Tibial nerve (tissue), 4 donors: ENCODE results near the gene BUB1B. TPM values are rescaled to one million over a fixed set of nuclear protein-coding genes. Genes with fewer than 3 reads are reported as not detected.

Source experiments
- DNase-seq, 2 donors: peaks; one replicate each; pipeline ENCODE4 v3.0.0-alpha.2; 2019; ENCODE audit warnings: low spot score in 2 of 2
- H3K27ac ChIP-seq, 4 donors: fragments of 200-600 bp; sonication (generic) in 3 of 4; one replicate each; pipeline ENCODE4 v1.5.1; 2017 to 2019; ENCODE audit warnings: mild to moderate bottlenecking in 1 of 4
- H3K27me3 ChIP-seq, 2 donors: fragments of 200-600 bp; sonication (generic) in 1 of 2; one replicate each; pipeline versions ENCODE4 v1.5.1 to v1.6.0; 2017 to 2019
- H3K36me3 ChIP-seq, 3 donors: fragments of 200-600 bp; sonication (generic); one replicate each; pipeline ENCODE4 v1.5.1; 2018 to 2019
- H3K4me1 ChIP-seq, 4 donors: fragments of 200-600 bp; sonication (generic) in 3 of 4; one replicate each; pipeline ENCODE4 v1.5.1; 2017 to 2019
- H3K4me3 ChIP-seq, 4 donors: fragments of 200-600 bp; sonication (generic) in 3 of 4; one replicate each; pipeline ENCODE4 v1.5.1; 2017 to 2019; ENCODE audit warnings: mild to moderate bottlenecking in 1 of 4, moderate library complexity in 1 of 4
- H3K9me3 ChIP-seq, 4 donors: fragments of 200-600 bp; sonication (generic) in 3 of 4; one replicate each; pipeline ENCODE4 v1.5.1; 2017 to 2019
- CTCF ChIP-seq, 5 experiments: fragments of 200-600 bp in 3 of 5; fragments of 450-650 bp in 2 of 5; sonication (generic) in 3 of 5; IDR thresholded peaks; one replicate each; pipeline ENCODE4 v1.5.1; 2016 to 2019; ENCODE audit warnings: antibody characterized with exemption in 5 of 5, mild to moderate bottlenecking in 3 of 5, moderate library complexity in 2 of 5
- EP300 ChIP-seq, 2 donors: sonication (generic); formaldehyde crosslinking; IDR thresholded peaks; one replicate each; pipeline ENCODE4 v1.6.1; 2017; ENCODE audit warnings: antibody characterized with exemption in 2 of 2, mild to moderate bottlenecking in 1 of 2
- POLR2A ChIP-seq, 2 donors: fragments of 450-650 bp; IDR thresholded peaks; one replicate each; pipeline ENCODE4 v1.6.1; 2017; ENCODE audit warnings: antibody characterized with exemption in 2 of 2, mild to moderate bottlenecking in 2 of 2, moderate library complexity in 2 of 2
- WGBS, 2 donors: methylation state at CpG; one replicate each; pipeline ENCODE4 v1.1.5; 2018; 5-methylcytosine and 5-hydroxymethylcytosine counted together
- total RNA-seq, 4 donors: library from RNA; depleted of rRNA; stranded (reverse); fragments of >200 nt; gene quantifications; one replicate each; pipeline ENCODE4 v1.1.0, GENCODE V29; 2016

BUB1B gene
- total RNA-seq, 4 donors from 2014 or later = 0.22 to 6.9 (median 3.9) TPM; not detected in 1

GRCh38 chr15:40241269-40242212, 80.7 kb downstream of the BUB1B start:
- Histone ChIP-seq H3K4me3 (no peak overlapping the region), H3K9me3 (no peaks in the 10 kb centered on the region), H3K36me3 (no peaks in the 10 kb centered on the region), H3K4me1 (peaks cover 0 to 13% (median 4%) of the 10 kb centered on the region in 4 donors), H3K27me3 (peaks cover 0 to 25% of the 10 kb centered on the region in 2 donors), H3K27ac (no peak overlapping the region)
- TF ChIP-seq POLR2A (IDR thresholded peaks at IDR 0.05) (no peak), EP300 (IDR thresholded peaks at IDR 0.05) (no peak), CTCF (IDR thresholded peaks at IDR 0.05) (no peak)
- 87 to 94% methylated on average over 5 to 12 of the region's 14 CpGs for WGBS, 2 donors
- no peak for DNase-seq

- TF ChIP-seq EP300 (IDR thresholded peaks at IDR 0.05) = no peak
- no peak for TF ChIP-seq CTCF (IDR thresholded peaks at IDR 0.05)
- TF ChIP-seq POLR2A (IDR thresholded peaks at IDR 0.05) = no peak
- no peaks in the 10 kb centered on the region for H3K36me3 ChIP-seq
- no peak overlapping the region for H3K4me3 ChIP-seq
- peaks cover 0 to 13% (median 4%) of the 10 kb centered on the region in 4 donors for H3K4me1 ChIP-seq
- H3K9me3 ChIP-seq = no peaks in the 10 kb centered on the region
- 90 to 92% methylated on average over 10 of the region's 10 CpGs for WGBS, 2 donors
- no peak overlapping the region for H3K27ac ChIP-seq
- no peak for DNase-seq
- peaks cover 0 to 25% of the 10 kb centered on the region in 2 donors for H3K27me3 ChIP-seq
Observed at GRCh38 chr15:40242213-40242599, 81.3 kb downstream of the BUB1B start.

GRCh38 chr15:40242601-40243000, 81.7 kb downstream of the BUB1B start:
- H3K27me3 ChIP-seq = peaks cover 0 to 25% of the 10 kb centered on the region in 2 donors
- DNase-seq = no peak
- 96 to 98% methylated on average over 4 to 5 of the region's 5 CpGs for WGBS, 2 donors
- H3K36me3 ChIP-seq = no peaks in the 10 kb centered on the region
- H3K27ac ChIP-seq = no peak overlapping the region
- no peak overlapping the region for H3K4me3 ChIP-seq
- H3K4me1 ChIP-seq = peaks cover 0 to 13% (median 4%) of the 10 kb centered on the region in 4 donors
- H3K9me3 ChIP-seq = no peaks in the 10 kb centered on the region
- TF ChIP-seq CTCF (IDR thresholded peaks at IDR 0.05) (no peak), POLR2A (IDR thresholded peaks at IDR 0.05) (no peak), EP300 (IDR thresholded peaks at IDR 0.05) (no peak)

GRCh38 chr15:40243126-40243810, 82.4 kb downstream of the BUB1B start:
- Histone ChIP-seq H3K27ac (no peak overlapping the region), H3K36me3 (no peaks in the 10 kb centered on the region), H3K27me3 (peaks cover 0 to 21% of the 10 kb centered on the region in 2 donors), H3K4me1 (peaks cover 0 to 13% (median 4%) of the 10 kb centered on the region in 4 donors), H3K4me3 (no peak overlapping the region), H3K9me3 (no peaks in the 10 kb centered on the region)
- no peak for DNase-seq
- WGBS, 2 donors = 84% methylated on average over 9 of the region's 9 CpGs
- TF ChIP-seq EP300 (IDR thresholded peaks at IDR 0.05) (no peak), POLR2A (IDR thresholded peaks at IDR 0.05) (no peak), CTCF (IDR thresholded peaks at IDR 0.05) (no peak)
